ENCODE measurements around the gene IPCEF1.
"Not testable (repeated sequence)": the region's sequence is repeated elsewhere in the genome, so short reads cannot be mapped to it uniquely, and the experiment has no call there.

IPCEF1 gene

DNA sequence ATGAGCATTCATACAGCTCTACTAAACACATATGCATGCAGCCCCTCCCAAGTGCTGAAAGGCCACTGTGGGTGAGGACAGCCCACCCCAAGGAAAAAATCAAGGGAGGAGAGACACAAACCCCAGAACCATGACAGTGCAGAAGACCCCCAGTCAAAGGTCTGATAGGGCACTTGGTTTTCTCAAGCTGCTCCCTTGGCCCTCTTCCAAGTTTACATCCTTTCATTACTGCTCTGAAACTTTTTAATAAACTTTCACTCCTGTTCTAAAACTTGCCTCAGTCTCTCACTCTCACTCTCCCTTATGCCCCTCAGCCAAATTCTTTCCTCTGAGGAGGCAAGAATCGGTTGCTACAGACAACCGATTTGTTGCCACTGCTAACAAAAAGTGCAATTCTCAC, 24.9 kb downstream of the IPCEF1 start:
- no peak for DNase-seq

DNA sequence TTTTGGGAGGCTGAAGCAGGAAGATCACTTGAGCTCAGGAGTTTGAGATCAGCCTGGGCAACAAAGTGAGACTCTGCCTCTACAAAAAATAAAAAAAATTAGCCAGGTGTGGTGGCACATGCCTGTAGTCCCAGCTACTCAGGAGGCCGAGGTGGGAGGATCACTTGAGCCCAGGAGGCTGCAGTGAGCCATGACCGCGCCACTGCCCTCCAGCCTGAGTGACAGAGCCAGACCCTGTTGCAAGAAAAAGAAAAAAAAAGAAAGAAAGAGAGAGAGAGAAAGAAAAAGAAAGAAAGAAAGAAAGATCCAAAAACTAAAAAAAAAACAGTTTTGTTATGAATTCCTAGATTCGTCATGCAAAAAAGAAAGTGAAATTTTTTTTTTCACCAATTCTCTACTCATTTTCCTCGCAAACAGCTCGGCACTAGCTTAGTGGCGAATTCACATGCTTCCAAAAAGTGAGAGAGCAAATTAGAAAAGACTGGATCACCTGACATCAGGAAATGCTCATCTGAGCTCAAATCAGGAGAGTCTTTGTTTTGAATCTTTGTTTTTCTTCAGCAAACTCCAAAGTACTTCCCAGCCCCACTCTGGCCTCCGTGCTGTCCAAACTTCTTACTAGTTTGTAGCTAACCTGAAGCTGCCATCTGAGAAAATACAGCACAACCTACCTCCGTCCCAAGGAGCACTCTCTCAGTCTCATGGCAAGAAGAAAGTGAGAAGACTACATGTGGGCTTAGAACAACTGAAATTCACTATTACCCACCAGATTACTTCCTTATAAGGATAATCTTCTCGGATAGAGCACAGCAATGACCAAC, 27.0 kb downstream of the IPCEF1 start:
- no peak for DNase-seq

DNA sequence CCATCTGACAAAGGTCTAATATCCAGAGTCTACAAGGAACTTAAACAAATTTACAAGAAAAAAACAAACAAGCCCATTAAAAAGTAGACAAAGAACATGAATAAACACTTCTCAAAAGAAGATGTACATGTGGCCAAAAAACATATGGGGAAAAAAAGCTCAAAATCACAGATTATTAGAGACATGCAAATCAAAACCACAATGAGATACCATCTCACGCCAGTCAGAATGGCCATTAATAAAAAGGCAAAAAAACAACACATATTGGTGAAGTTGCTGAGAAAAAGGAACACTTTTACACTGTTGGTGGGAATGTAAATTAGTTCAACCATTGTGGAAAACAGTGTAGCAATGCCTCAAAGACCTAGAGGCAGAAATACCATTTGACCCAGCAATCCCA, 29.3 kb downstream of the IPCEF1 start:
- not testable (repeated sequence) for DNase-seq

DNA sequence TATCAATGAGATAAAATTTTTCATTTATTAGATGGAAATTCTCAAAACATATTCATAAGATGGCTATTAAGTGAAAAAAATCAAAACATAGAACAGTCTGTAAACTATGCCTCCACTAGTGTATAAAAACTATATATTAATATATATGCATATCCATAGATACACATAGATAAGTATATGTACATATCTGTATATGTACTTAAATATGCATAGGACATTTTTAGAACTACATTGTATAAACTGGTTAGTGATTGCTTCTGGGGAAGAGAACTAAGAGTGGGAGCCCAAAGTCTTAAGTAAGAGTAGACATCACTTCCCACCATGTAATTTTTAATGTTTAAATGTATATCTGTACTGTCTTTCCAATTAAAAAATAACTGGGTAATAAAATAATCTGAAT, 31.5 kb downstream of the IPCEF1 start:
- no peak for DNase-seq

DNA sequence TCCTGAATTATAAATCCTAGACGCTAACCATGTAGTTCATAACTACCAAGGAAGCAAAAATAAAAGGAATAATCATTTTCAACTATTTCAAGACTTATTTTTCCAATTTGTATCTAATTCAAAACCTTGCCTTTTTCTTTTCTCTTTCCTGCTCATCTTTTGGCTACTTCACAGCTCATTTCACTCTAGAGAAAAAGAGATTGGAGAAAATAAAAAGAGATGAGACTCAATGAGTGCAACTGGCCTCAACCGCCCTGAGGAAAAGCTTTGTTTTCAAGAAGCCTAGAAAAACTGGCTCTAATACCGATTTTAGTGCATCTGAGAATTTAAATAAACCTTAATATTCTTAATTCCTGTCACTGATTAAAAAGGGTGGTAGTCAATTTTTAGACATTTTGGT, 36.4 kb downstream of the IPCEF1 start:
- DNase-seq: no peak

DNA sequence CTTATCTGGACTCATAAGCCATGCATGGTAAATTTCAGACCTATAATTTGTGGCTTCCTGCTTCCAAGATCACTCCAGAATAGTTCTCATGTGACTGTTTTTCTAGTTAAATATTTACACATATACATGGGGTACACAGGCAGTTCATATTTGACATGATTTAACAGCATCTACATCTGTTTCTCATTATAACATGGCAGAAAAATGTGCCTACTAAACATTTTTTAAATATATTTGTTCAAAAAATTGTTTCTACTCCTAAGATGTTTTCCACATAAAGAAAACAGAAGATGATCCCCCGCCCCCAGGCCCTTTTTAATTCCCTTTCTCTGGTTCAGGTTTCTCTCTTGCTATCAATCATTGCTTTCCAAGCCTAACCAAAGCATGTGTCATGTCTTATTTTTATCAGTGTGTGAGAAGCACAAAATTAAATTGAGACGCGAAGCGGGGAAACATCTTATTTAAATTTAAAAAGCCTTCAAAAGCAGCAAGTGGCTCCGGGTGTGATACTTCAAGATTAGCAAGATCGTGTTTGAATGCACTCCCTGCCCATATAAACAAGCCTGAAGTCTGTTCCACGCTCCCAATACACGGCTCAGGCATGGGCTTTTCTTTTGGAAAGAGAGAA, 37.3 kb downstream of the IPCEF1 start:
- DNase-seq: peak; percentile 49

DNA sequence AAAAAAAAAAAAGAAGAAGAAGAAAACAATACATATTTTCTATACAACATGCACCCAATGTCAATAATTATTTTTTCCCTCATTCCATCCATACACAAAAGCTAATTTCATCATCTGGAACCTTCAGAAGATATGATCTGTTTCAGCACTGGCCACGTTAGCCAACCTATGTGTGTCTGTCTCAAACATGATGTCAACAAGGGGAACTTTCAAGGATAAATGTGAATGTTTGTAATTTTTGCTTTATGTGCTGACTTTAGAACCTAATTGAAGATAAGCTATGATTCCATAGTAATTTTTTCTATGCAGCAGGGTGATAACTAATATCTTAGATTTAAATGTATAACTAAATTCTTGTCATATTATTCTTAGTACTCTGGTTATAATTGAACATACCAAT, 37.9 kb downstream of the IPCEF1 start:
- no peak for DNase-seq

DNA sequence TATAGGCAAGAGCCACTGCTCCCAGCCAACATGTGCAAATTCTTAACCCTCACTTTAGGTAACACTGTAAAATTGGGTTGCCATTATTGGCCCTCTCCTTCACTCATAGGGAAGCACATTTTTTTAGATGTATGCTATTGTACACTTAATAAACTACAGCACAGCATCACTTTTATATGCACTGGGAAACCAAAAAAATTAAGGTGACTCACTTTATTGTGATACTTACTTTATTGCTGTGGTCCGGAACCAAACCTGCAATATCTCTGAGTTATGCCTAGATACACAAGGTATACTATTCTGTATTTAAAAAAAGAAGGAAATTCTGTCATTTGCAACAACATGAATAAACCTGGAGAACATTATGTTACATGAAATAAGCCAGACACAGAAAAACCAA, 40.5 kb downstream of the IPCEF1 start:
- DNase-seq: no peak

DNA sequence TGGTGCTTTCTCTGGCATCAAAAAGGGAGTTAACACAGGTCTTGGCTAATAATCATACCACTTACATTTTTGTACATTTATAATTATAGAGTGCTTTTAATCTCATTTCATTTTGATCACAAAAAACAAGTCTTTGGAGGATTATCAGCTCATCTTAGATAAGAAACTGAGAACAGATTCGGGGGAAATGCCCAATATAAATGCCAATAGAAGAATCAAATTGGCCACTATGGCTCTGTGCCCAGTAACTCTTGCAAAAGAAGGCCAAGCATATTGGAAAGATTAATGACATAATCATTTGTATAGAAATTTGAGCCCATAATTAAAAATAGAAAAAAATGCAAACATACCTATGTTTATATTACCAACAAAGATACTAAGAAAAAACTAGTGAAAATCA, 42.5 kb downstream of the IPCEF1 start:
- no peak for DNase-seq

DNA sequence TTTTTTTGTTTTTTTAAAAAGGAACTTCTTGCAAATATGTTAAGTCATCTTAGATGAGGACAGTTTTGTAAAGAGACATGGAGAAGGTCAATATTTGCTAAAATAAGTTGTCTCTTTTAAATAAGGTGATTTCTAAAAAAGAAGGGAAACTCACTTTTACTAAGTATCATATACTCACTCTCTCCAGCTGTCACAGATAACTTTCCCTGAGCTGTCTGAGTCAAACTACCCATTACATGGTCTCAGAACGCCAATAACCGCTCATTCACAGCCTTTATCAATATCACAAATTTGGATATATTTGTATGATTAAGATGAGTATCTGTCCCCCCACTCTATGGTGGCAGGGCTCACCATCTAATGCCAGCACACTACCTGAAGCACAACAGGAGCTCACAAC, 47.6 kb downstream of the IPCEF1 start:
- DNase-seq: no peak

DNA sequence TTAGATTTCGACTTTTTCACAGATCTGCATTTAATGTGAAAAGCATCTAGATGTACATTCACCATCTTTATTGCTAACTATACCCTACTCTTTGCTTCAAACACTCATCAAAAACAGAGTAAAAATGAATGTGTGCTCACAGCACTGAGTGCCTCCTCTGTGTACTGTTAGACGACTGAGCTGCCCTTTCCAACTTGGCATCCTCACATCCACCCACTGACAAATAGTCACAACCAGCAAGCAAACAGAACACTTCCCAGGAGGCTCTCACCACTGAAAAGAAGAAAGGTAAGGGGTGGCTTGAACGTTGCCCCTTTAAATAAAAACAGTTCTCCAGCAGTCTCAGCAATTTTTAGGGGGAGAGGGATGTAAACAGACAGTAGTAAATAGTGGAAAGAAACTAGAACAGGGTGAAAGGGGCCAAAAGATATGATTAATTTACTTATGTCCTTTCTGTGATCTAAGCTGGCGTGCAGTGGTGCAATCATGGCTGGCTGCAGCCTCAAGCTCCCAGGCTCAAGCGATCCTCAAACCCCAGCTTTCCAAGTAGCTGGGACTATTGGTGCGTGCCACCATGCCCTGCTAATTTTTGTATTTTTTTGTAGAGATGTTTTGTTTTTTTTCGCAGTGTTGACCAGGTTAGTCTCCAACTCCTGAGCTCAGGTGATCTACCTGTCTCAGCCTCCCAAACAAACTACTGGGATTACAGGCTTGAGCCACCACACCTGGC, 48.7 kb downstream of the IPCEF1 start:
- DNase-seq: no peak

DNA sequence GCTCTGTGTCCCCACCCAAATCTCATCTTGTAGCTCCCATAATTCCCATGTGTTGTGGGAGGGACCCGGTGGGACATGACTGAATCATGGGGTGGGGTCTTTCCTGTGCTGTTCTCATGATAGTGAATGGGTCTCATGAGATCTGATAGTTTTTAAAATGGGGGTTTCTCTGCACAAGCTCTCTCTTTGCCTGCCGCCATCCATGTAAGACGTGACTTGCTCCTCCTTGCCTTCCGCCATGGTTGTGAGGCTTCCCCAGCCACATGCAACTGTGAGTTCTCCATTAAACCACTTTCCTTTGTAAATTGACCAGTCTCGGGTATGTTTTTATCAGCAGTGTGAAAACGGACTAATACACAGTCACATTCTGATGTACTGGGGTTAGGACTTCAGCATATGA, 49.5 kb downstream of the IPCEF1 start:
- DNase-seq: not testable (repeated sequence)

DNA sequence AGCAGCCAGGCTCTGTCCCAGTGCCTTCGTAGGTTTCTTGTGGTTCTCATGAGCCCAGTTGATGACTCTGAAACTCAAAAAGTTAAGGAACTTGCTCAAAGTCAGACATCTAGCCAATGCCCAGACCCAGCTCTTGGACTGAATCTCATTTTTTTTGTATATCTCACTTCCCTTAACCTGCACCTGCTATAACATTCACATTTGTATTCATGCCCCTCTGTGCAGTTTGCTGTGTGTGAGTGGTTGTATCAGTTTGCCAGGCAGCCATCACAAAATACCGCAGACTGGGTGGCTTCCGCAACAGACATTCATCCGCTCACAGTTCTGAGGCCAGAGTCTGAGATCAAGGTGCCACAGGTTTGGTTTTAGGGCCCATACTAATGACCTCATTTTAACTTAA, 49.9 kb downstream of the IPCEF1 start:
- DNase-seq: no peak

DNA sequence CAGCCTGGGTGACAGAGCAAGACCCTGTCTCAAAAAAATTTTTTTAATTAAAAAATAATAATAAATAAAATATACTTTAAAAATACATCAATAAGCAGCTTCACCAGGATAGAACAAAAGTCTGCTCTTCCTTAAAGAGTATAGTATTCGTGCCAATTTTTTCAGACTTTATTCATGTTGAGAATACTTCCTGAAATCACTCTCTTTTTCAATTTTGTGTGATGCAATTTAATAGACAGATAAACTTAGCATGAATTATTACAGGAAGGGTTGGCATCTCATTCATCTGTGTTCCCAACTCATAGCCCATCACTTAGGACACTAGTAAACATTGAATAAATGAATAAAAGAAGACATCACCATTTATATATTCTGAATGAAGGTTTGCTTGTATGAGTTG, 52.4 kb downstream of the IPCEF1 start:
- DNase-seq: no peak

DNA sequence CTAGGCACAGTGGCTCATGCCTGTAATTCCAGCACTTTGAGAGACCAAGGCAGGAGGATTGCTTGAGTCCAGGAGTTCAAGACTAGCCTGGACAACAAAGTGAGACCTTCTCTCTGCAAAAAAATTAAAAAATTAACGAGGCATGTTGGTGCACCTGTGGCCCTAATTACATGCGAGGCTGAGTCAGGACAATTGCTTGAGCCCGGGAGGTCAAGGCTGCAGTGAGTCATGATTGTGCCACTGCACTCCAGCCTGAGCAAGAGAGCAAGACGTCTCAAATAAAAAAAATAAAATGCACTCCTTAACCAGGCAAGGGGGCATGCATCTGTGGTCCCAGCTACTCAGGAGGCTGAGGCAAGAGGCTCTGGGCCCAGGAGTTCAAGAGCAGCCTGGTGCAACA, 53.0 kb downstream of the IPCEF1 start:
- DNase-seq: not testable (repeated sequence)

DNA sequence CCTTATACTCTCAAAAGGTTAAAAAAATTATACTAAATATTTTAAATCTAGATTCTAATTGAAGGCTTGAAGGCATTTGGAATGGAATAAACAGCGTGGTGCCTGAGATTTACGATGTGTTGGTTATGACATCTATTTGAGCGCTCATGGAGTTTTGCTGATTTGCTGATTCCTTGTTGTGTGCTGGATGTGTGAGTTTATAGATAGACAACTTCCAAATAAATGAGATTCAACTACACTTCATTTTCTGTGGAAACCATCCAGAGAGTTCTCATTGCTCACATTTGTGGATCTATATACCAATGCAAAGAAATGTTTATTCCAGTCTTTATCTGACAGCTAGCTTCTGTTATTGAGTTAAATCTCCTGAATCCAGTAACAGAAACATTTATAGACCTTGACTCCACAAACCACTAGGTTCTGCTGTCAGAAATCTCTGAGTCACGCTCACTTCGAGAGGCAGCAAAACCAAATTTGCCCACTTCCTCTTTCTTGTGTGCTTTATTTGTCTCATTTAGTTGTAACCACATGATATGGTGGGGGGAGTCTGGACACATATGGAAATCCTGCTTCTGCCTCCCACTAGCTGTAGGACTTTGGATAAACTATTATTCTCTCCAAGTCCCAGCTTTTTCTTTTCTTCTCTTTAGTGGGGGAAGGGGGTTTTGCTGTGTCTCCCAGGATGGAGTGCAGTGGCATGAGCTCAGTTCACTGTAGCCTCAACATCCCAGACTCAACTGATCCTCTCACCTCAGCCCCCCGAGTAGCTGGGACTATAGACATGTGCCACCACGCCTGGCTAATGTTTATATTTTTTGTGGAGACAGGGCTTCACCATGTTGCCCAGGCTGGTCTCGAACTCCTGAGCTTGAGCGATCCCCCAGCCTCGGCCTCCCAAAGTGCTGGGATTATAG, 54.5 kb downstream of the IPCEF1 start:
- DNase-seq: no peak

DNA sequence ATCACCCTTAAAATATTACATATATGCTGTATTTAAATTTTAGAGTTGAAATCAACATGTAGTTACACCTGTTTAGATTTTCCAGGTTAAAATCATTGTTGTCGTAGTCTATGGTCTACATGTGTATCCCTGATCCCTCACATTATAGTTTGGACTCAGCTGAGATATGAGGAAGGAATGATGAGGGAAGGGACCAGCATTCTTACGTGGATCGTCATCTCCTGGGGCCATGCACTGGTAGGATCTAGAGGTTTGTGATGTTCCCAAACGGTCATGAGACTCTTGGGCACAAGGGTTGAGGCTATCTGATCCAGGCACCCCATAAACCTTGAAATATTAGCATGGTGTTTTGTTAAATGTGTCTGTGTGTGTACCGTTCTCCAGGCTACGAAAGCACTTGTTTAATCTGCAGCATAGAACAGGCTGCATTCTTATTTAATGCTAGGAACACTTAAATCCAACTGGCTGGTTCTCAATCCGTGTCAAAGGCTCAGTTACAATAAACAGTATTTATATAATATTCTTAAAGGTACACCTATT, 55.4 kb downstream of the IPCEF1 start:
- DNase-seq: no peak

DNA sequence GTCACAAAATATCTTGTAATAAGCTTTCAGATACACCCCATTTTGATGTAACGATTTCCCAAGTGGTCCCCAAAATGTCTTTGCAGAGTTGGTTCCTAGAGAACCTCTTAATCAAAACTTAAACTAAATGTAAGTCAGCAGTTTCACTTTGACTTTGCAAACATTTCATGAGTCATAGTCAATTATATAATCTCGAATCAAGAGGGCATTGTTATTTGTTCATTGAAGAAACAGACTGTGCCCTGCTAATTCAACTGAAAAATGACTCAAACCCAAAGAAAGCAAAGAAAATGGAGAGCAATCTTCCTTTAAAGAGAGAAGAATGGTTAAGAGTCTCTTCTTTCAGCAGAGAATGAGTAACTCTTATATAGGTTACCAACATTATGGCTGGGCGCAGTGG, 58.3 kb downstream of the IPCEF1 start:
- no peak for DNase-seq

DNA sequence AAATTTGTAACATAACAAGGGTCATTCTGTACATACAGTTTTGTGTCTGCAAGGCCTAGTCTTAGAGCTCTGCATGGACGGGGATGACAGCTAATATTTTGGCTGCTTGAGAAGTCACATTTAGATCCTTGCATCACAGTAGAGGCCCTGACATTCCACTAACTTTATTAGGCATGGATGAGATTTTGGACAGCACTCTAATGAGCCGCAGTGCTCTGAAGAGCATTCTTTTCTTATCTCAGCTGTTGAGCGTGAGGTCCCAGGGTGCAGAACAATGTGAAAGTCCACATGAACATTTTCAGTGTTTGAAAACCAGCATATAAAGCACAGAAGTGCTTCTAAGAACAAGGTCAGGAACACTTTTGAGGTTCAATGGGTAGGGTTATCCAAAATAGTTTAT, 58.9 kb downstream of the IPCEF1 start:
- no peak for DNase-seq

DNA sequence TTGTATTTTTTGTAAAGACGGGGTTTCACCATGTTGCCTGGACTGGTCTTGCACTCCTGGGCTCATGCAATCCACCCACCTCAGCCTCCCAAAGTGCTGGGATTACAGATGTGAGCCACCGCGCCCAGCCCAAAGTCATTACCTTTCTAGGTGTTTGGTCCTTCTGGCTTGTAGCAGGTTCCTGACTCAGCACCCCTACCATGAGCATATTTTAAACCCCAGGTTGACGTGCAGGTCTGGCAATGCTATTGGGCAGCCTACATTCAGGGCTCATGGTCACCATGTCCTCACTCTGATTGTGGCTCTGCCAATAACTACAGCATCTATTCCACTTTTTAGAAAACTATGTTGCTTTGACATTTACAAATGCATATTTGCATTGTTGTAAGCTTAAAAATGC, 59.4 kb downstream of the IPCEF1 start:
- no peak for DNase-seq

DNA sequence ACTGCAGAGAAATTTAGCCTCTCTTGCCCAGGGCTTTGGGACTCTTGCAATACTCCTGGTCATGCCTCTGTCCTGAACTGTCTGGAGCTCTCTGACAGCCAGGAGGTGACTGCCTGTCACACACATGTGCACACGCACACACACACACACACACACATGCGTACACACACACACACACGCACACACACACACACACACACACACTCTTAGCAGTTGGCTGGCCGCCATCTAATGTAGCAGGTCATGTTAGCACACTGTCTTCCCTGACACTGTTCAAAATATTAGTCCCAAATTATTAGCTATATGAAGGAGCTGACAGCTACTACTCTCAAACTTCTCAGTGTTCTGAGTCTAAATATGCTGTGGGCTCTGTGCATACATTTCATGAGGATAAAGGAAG, 60.9 kb downstream of the IPCEF1 start:
- no peak for DNase-seq

DNA sequence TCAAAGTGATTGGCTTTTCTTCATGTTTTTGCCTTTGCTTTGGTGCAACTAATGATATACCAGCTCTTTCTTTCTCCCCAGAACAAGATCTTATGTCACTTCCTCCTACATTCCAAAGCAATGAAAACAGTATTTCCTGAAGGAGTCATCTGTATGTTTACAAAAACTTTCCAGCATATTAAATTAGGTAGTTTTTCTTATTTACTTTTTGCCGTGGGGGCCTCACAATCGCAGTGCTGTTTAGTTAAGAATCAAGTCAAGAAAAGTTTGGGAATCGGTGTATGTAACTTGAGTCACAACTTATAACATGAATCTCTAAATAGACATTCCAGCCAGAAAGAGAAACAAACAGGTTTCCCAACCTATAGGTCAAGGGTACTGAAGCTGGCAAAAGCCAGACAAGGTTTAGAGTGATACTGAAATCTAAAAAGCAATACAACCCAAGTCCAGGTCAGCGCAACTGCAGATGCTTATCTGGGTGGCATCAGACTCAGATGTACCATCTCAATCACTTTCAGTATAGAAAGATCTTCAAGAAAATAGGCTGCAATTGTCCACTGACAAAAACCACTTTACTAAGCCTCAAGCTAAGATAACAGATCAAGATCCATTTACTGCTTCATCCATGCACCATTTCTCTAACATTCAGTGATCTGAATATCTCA, 63.6 kb downstream of the IPCEF1 start:
- DNase-seq: no peak

Data from NCI-H748 treated with DMSO at 0.1 percent for 48 hours (cell line).